GM18870 (cell line): Measurements from ENCODE around the gene DBR1.

Source experiments
- ATAC-seq: cut with Tn5 transposase; IDR thresholded peaks from one replicate; pipeline ENCODE4 v1.9.1; 2021; ENCODE audit warnings: moderate library complexity; ENCODE audit not compliant: unreplicated experiment

The DBR1 gene

DNA sequence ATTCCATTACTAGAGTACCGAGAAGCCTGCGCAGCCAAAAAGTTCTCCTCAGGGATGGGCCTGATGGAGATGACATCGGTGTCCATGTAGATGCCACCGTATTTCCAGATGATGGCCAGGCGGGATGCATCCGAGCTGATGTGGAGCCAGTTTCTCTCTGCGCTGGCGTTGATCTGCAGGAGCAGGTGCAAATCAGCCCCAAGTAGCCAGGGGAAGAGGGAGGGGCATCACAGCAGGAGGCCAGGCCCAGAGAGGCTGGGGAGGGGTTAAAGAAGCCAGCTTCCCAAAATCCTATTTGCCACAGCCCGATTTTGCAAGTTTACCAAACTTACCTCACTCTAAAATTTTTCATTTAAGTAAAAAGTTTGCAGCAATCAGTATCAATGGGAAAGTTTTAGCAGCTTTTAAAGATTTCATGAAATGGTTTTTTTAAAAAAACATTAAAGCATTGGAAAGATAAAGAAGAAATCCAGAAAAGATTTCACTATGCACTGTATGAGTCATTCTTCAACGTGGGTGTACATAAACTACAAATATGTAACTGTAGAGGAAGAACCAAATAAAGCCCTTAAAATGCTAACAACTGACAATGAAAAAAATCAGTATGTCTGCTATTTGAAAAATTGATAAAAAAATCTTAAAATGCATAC, 49.9 kb downstream of the DBR1 start:
- no peak for ATAC-seq

GRCh38 chr3:138124188-138124587, 50.5 kb downstream of the DBR1 start:
- ATAC-seq = no peak

DNA sequence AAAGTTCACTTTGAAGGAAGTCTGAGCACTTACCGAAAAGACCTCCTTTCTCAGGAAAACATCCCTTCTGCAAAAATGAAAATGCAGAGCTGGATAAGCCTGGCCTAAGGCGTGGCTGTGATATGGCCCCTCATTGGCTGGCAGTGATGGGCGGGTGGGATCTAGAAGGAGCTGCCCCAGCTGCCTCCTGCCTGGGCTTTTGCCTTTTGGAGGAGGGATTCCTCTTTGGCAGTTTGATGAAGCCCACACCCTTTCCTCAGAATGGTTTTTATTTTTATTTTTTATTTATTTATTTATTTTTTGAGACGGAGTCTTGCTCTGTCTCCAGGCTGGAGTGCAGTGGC, 55.3 kb downstream of the DBR1 start:
- ATAC-seq = no peak

GRCh38 chr3:138118612-138119422, 55.9 kb downstream of the DBR1 start:
- peak; percentile 67 for ATAC-seq

DNA sequence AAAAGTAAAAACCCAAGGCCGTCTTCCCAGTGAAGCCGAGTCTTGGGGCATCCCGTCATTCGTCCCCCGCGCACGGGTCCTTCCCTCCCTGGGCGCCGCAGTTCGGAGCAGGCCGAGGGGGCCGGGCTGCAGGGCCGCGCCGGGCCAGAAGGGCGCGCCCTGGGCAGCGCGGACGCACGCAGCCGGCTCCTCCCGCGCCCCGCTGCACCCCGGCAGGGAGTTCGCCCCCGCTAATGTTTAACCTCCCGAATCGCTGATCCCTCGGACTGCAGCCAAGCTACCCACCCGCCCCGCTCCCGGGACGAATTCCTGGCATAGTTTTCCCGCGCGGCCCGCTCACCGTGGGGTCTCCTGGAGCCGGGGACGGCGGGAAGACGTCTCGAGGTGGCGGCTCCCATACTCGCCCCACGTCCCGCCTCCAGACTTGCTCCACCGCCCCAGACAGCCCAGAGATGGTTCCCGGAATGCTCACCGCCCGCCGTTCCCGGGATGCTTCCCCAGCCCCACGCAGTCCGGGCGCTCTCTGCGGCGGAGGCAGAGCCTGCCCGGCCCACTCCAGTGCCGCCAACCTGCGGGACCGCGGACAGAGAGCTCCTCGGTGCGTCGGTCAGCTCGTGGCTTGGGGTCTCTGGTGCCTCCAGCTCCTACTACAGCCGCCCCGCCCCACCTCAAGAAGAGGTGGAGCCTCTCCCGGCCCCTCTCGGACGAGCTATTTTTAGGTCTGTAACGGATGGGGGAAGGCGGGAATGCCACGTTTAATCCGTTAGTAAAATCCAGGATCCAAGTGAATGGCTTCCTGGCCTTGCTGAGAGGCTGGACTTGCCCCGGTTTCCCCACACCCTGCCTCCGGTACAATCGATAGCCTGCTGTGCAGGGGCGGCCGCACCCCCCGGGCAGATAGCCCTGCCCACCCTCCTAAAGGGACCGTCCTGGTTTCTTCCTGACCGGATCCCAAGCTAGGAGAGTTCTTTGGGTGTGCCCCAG, 59.4 kb downstream of the DBR1 start, which contains the start of gene DZIP1L:
Gene DZIP1L (minus strand): TSS at position 621 of the 984 bp plus-strand sequence. CDS start 11,637 bp downstream, outside the sequence.
- ATAC-seq = no peak

DNA sequence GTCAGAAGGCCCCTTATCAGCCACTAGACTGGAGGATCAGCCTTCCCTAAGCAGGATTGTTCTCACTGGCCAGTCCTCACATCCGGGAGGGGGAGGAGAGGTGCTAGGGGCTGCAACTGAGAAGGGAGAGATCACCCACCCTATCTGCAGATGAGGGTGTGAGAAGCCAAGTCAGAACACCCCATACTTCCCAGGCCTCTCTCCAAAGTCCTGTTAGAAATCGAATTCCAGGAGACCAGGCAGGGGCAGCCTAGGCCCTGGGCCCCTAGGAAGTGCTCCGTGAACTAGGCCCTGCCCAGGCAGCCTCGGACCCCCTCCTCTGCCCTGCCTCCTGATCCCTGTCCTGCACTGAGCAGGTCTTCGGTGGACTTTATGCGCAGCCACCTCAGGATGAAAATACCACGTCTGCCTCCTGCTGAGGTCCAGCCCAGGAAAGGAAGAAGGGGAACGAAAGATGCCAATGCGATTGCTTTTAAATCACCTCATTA, 60.2 kb downstream of the DBR1 start:
- ATAC-seq = no peak

- ATAC-seq = no peak
These were observed 61.4 kb downstream of the DBR1 start for GRCh38 chr3:138113326-138113725.

GRCh38 chr3:138112362-138112761, 62.4 kb downstream of the DBR1 start:
- ATAC-seq = no peak
